Measurements from ENCODE around the gene TRAK2. TPM values are rescaled to one million over a fixed set of nuclear protein-coding genes. Genes with fewer than 3 reads are reported as not detected.
A peak's percentile ranks its signal among the peaks of the same experiment; 100 is the strongest.
"Not testable (repeated sequence)": the region's sequence is repeated elsewhere in the genome, so short reads cannot be mapped to it uniquely, and the experiment has no call there.

The TRAK2 gene, protein sequence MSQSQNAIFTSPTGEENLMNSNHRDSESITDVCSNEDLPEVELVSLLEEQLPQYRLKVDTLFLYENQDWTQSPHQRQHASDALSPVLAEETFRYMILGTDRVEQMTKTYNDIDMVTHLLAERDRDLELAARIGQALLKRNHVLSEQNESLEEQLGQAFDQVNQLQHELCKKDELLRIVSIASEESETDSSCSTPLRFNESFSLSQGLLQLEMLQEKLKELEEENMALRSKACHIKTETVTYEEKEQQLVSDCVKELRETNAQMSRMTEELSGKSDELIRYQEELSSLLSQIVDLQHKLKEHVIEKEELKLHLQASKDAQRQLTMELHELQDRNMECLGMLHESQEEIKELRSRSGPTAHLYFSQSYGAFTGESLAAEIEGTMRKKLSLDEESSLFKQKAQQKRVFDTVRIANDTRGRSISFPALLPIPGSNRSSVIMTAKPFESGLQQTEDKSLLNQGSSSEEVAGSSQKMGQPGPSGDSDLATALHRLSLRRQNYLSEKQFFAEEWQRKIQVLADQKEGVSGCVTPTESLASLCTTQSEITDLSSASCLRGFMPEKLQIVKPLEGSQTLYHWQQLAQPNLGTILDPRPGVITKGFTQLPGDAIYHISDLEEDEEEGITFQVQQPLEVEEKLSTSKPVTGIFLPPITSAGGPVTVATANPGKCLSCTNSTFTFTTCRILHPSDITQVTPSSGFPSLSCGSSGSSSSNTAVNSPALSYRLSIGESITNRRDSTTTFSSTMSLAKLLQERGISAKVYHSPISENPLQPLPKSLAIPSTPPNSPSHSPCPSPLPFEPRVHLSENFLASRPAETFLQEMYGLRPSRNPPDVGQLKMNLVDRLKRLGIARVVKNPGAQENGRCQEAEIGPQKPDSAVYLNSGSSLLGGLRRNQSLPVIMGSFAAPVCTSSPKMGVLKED
- 23.6 TPM for polyA plus RNA-seq (ENCODE audit: insufficient read length)

DNA sequence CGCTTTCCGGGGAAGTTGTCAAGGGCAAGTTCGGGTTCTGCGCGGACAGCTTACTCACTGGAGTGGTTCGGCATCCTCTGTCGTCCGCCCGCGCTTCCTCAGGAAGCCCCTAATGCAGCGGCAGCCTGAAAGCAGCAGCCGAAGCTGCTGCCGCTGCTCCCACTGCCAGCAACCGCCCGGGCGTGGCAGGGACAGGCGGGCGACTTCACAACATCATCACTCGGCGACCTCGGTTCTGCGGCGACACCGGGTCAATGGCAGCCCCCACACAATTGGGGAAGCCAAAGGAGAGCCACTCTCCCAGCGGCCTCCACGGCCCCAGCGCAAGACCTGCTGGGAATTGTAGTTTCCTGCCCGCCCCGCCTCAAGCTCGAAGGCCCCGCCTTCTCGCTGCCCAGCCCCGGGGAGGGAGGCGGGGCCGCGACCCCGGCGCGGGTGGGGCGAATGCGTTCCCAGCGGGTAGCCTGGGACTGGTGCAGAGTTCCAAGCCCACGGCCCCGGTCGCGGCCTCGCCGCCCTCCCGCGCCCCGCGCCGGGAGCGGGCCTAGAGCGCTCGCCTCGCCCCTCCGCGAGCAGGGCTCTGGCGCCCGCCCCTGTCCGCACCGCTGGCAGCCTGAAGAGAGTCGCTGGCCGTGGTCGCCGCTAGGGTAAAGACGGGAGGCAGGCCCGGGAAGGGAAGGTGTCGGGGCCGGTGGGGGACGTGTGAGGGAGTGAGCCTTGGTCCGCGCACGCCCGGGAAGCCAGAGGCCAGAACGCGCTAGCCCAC lies at the start of gene TRAK2, which contains the start of gene STRADB:
Gene TRAK2 (minus strand): TSS at position 167 of the 766 bp plus-strand sequence. CDS start 30,951 bp downstream, outside the sequence.
Gene STRADB (plus strand): TSS at position 449 of the 766 bp plus-strand sequence. CDS start 3,101 bp downstream, outside the sequence.
- peak; percentile 95 for DNase-seq

GRCh38 chr2:201500534-201500933 lies 49.3 kb upstream of the TRAK2 start:
- no peak for DNase-seq

DNA sequence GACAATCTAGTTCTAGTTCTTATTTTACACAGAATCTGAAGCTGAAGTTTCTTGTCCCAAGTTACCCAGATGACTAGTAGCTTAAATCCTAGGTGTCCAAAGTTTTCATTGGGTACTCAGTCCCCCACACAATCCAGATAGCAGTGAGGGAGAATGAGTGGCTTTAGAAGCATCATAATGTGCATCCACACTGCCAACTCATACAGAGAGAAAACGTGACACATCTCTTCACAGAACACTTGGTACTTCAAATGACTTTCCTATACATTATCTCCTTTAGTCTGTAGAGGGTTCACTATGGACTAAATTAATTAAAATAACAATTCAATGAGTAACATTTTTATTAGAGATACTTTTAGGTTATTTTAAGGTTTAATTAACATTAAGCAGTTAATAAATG lies 45.5 kb upstream of the TRAK2 start:
- DNase-seq, result no peak

DNA sequence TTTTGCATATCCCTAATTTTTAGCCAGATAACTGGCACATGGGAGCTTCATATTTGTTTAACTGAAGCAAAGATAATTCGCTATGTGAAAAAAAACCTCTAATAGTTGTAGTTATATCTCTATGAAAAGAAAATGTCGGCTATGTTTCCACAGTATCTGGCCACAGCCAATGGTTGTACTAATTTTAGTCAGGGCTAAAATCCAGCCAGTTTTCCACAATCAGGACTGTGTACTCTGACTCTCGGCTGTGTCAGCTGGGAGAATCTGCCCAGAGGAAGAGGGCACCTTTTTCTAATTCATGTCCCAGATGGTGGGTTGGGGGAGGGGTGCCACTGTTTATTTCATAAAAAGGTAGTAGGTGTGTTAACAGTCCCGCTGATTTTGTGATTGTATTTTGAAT lies 39.0 kb upstream of the TRAK2 start:
- no peak for DNase-seq

DNA sequence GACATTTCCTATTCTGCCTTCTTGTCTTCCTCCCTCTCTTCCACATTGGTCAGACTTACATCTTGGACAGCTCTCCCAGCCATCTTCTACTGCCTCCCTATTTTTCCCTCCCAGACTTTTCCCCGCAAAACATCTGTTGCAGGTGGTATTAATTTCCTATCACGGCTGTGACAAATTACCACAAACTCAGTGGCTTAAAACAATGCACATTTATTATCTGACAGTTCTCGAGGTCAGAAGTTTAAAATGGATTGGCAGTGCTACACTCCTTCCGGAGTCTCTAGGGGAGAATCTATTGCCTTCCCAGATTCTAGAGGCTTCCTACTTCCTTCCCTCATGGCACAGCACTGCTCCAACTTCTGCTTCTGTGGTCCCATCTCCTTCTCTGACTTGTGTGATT lies 33.5 kb upstream of the TRAK2 start:
- peak; percentile 21 for DNase-seq

DNA sequence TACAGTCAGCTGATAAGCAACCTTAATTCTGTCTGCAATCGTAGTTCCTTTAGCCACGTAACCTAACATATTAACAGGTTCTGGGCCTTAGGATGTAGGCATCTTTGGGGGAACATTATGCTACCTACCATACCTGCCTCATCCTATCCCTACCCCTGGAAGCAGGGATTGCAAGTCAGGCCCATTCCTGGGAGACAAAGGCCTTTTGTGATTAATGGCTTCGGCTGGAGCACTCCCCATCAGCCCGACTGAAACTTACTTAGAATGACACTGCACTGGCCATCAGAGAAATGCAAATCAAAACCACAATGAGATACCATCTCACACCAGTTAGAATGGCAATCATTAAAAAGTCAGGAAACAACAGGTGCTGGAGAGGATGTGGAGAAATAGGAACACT lies 32.5 kb upstream of the TRAK2 start:
- not testable (repeated sequence) for DNase-seq

GRCh38 chr2:201483342-201483741 lies 32.1 kb upstream of the TRAK2 start:
- no peak for DNase-seq

GRCh38 chr2:201482543-201482942 lies 31.3 kb upstream of the TRAK2 start:
- no peak for DNase-seq

DNA sequence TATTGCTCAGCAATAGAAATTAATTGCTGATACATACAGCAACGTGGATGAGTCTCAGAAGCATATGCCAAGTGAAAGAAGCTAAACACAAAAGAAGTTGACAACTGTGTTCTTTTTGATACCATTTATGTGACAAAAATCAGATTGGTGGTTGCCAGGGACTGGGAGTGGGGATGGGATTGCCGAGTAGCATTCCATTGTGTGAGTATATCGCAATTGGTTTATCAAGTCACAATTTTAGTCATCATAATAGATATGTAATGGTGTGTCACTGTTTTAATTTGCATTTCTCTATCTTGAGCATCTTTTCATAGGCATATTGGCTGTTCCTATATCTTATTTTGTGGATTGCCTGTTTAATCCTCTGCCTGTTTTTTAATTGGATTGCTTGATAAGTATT lies 21.2 kb upstream of the TRAK2 start:
- DNase-seq, result no peak

DNA sequence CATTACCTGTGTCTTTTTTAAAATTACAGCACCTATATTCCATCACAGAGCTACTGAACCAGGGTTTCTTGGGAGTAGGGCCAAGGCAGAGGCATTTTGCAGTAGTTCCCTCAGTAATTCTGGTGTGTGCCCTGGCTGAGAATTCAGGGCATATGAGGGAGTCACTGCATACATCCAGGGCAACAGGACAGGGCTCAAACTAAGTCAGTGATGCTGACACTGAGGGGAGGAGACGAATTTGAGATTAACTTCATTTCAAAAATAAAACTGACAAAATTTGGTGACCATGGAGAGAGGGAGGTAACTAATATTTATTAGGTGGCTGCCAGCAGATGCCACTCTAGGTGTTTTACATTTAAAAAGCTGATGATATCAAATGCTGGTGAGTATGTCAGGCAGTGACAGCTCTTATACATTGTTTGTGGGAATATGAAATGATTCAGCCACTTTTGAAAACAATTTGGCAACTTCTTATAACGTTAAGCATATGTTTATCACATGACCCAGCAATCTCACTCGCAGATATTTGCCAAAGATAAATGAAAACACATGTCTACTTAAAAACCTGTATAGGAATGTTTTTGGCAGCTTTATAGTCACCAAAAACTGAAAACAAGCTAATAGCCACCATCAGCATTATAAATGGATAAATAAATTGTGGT lies 20.6 kb upstream of the TRAK2 start:
- no peak for DNase-seq

DNA sequence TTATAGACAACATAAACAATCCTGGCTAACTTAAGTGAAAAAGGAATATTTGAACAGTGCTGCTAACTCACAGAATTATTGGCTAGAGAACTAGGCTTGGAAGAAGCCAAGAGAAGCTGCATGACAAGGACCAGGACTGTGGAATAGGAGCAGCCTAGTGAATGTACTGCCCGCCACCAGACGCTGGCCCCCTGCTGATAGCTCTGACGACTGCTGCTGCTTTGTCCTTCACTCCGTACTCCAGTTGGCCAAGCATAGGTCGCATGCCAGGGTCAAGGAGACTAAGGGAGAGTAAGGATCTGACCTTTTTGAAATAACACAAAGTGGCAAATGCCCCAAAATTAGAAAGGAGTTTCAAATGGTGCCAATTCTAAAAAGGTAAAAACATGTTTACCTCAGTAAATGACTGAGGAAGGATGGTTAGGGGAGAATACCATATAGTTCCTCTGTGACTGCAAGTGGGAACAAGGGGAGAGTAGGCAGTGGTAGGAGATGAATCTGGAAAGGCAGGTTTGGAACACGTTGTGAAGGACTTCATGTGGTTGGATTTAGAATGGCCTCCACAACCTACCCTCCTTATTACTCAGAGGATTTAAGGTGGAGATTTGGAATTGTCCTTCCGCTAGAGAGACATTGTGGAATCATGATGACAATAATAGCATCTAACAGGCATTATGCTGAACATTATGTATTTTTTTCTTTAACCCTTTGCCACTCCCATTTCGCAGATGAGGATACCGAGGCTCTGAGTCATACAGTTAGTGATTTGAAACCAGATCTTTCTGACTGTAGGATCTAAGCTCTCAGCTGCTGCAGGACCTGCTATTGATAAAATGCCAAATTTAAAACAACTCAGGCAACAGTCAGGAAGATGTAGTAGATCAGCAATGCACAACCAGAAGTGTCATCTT lies 19.8 kb upstream of the TRAK2 start:
- no peak for DNase-seq

GRCh38 chr2:201467666-201468065 lies 16.4 kb upstream of the TRAK2 start:
- DNase-seq, result no peak

DNA sequence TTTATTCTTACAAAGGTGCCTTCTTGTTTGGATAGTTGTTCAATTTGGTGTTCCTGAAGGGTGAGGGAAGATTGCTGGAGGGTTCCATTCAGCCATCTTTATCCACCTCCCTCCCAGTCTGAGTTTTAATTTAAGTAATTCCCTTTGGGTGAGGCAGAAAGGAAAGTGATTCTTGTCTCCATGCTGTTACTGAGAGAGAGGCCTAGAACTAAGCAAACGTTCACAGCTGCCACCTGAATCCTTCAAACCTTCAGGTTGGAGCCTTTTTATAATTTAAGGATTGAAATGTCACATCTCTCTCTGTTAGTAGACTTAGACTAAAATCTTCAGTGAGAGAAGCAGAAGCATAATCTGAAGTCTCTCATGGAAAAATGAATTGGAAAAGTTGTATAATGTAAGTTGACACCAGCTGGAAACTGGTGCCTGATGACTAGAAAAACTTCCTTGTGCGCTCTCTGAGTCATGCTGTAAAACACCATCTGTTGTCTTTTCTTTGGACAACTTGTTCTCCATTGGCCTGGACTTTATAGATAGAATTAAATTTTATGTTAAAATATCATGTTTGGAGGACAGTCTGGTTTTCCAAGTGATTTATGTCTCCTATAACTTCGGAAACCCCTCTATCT lies 14.9 kb upstream of the TRAK2 start:
- peak; percentile 82 for DNase-seq

DNA sequence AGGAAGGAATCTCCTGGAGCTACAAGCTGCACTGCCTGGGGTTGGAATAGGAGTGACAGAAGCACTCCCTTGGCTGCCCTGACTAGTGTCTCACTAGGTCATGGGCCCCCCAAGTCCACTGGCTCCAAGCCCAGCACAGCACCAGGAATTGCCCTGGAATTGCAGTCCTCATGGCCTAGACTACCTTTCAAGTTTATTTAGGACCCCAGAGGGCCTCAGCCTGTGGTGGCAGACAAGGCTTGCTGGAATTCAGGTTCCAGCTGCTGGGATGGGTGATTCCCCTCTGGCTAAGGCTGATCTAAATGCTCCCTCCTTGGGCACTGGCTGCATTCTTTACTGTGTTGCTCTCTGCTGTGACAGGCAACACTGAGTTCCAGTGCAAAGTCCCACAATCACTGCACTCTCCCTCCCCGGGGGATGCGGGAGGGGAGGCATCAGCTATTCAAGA lies 14.3 kb upstream of the TRAK2 start:
- DNase-seq, result no peak

GRCh38 chr2:201464547-201464946 lies 13.3 kb upstream of the TRAK2 start:
- DNase-seq, result no peak

- no peak for DNase-seq
Observed at GRCh38 chr2:201460532-201460931, 9.3 kb upstream of the TRAK2 start.

DNA sequence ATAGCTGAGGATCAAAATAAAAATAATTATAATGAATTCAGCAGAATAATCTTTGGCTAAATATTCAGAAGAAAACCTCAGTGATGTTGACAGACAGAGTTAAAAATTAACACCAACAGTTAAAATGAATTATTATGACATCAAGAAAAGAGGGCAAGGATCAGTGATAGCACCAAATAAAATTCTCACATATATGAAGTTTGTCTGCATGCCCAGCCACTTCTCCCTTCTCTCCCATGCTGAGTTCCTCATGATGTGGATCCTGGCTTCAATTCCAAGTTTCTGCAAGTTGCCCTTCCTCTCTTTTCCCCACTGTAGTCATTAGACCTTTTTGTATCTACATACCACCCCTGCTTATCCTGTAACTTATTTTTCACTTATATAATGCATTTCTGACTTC lies 7.1 kb upstream of the TRAK2 start:
- no peak for DNase-seq

DNA sequence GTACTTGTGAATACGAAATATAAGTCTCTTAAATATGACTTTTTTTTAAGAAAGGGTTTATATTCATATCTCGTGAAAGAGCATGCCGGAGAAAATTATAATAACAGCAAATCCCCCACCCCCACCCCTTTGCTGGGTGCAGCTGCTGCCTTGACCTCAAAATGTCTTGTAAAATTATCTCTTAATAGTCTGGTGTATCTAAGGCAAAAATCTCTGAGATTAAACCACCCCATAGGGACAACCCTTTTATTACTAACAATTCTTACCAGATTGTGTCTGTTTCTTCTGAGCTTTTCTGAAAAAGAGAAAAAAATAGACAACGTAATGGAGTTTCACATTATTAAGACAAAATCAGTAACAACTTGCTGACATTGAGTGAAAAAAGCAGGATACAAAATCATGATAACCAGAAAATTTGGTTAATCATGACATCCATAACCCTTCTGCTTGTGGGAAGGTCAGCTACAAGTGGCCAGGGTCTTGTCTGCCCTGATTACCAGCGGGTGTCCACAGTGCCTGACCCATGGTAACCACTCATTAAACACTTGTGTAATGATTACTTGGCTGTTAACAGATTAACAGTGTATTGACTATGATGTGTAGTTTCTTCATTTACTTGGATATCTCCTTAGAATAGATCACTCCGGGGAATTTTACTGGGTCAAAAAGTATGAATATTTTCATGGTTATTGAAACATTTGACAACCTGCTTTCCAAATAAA lies 1.8 kb upstream of the TRAK2 start:
- DNase-seq, result no peak

DNA sequence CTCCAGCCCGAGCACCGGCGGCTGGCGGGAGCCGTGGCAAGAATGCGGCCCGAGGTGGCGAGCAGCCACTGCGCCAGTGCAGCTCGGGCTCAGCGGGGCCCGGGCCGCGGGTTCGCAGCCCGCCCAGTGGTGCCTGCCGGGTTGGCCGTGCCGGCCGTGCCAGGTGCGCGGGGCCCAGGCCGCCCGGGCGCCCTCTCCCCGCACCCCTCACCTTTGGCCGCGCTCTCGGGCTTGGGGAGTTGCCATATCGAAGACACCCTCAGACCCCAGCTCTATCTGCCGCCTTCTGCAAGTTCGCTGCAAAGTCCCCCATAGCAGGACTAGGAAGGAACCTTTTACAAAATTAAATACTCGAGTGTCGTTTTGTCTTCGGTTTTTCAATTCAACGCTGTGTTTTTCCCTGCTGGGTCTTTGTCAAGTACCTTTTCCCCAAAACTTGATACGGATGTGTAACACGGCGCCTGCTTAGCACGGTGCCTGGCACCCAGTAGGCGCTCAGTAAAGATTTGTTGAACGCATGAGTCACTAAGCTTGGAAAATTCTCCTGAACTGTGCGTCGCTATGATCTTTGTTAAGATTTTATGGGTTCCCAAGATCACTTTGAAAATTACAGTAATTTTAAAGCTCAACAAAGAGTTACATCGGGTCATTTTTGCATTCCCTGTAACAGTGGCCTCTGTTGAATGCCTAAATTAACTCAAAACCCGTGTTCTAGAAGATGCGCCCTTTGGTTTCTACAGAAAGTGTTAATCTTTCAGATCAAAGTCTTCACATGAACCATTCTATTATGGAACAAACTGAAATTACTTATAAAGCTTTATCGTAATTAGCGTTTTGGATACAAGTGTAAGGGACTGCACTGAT lies 1.0 kb upstream of the TRAK2 start:
- DNase-seq, result no peak

All from hindlimb muscle (tissue), 1 donor.